Hepatocyte (in vitro differentiated cells): Measurements from ENCODE around the gene MICALL1.

Experiments used
- EZH2 ChIP-seq: fragments of 200-600 bp; sonication (generic); IDR thresholded peaks from 2 replicates; pipeline ENCODE4 v1.6.1; 2016; ENCODE audit warnings: antibody characterized with exemption, mild to moderate bottlenecking, borderline replicate concordance
- EZH2phosphoT487 ChIP-seq: fragments of 200-600 bp; sonication (generic); IDR thresholded peaks from one replicate; pipeline ENCODE4 v1.6.1; 2018; ENCODE audit warnings: antibody characterized with exemption, mild to moderate bottlenecking, low read depth, moderate library complexity; ENCODE audit not compliant: unreplicated experiment, severe bottlenecking
- TF ChIP-seq, protein P1 (sequence below): fragments of 200-600 bp; sonication (generic); IDR thresholded peaks from 2 replicates; pipeline ENCODE4 v1.5.1; 2016; ENCODE audit warnings: antibody characterized with exemption, mild to moderate bottlenecking; ENCODE audit not compliant: poor library complexity

DNA sequence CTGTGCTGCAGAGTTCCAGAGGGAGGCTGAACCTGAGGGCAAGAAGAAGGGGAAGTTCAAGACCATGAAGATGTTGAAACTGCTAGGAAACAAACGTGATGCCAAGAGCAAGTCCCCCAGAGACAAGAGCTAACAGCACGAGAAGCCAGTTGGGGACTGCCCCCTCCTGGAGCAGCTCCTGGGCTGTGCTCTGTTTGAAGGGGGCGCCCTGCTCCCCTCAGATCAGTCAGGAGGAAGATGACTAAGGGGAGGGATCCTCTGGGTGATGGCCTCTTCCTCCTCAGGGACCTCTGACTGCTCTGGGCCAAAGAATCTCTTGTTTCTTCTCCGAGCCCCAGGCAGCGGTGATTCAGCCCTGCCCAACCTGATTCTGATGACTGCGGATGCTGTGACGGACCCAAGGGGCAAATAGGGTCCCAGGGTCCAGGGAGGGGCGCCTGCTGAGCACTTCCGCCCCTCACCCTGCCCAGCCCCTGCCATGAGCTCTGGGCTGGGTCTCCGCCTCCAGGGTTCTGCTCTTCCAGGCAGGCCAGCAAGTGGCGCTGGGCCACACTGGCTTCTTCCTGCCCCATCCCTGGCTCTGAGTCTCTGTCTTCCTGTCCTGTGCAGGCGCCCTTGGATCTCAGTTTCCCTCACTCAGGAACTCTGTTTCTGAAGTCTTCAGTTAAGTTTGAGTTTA is 34.7 kb downstream of the MICALL1 start:
- TF ChIP-seq, protein P1, sequence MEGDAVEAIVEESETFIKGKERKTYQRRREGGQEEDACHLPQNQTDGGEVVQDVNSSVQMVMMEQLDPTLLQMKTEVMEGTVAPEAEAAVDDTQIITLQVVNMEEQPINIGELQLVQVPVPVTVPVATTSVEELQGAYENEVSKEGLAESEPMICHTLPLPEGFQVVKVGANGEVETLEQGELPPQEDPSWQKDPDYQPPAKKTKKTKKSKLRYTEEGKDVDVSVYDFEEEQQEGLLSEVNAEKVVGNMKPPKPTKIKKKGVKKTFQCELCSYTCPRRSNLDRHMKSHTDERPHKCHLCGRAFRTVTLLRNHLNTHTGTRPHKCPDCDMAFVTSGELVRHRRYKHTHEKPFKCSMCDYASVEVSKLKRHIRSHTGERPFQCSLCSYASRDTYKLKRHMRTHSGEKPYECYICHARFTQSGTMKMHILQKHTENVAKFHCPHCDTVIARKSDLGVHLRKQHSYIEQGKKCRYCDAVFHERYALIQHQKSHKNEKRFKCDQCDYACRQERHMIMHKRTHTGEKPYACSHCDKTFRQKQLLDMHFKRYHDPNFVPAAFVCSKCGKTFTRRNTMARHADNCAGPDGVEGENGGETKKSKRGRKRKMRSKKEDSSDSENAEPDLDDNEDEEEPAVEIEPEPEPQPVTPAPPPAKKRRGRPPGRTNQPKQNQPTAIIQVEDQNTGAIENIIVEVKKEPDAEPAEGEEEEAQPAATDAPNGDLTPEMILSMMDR = no peak
- TF ChIP-seq EZH2 = no peak
- TF ChIP-seq EZH2phosphoT487 = no peak
